ENCODE measurements around the gene CR1. TPM values are rescaled to one million over a fixed set of nuclear protein-coding genes. Genes with fewer than 3 reads are reported as not detected.
"Not testable (repeated sequence)": the region's sequence is repeated elsewhere in the genome, so short reads cannot be mapped to it uniquely, and the experiment has no call there.

Gene CR1
- total RNA-seq, 1 experiment from 2014 or later: 0.13 TPM

- H3K27ac Mint-ChIP-seq: no peak overlapping the region
- H3K27me3 Mint-ChIP-seq (ENCODE audit: low read depth): no peaks in the 10 kb centered on the region
- no peak overlapping the region for H3K4me3 Mint-ChIP-seq
- TF ChIP-seq CDX4 (CRISPR knock-in tag; IDR thresholded peaks at IDR 0.05; ENCODE audit: borderline replicate concordance): no peak
- no peak for TF ChIP-seq ETV6 (CRISPR knock-in tag; IDR thresholded peaks at IDR 0.05)
- no peak for TF ChIP-seq AR (CRISPR knock-in tag; IDR thresholded peaks at IDR 0.05)
- no peak for TF ChIP-seq ZNF219 (CRISPR knock-in tag; IDR thresholded peaks at IDR 0.05; ENCODE audit: borderline replicate concordance)
- CTCF ChIA-PET: interaction anchor here (0.9 to 2.2 kb wide), 8 partner anchors 14 to 482 kb away, joined by 3 to 10 read pairs (median 4); no protein-coding TSS in a partner anchor
- no peaks in the 10 kb centered on the region for H3K36me3 Mint-ChIP-seq
- H3K9me3 Mint-ChIP-seq: no peaks in the 10 kb centered on the region
- DNase-seq (ENCODE audit: low spot score) (peak; percentile 38), ATAC-seq (peak; percentile 94)
- POLR2A ChIA-PET: no interaction called here
- 0 out of 2 replicates have a peak, but pooled peaks cover 3% of the 10 kb centered on the region for H3K4me1 Mint-ChIP-seq
Observed at GRCh38 chr1:207565546-207566468, 69.8 kb downstream of the CR1 start.

- ATAC-seq; H3K4me1 Mint-ChIP-seq; POLR2A ChIA-PET; CTCF ChIA-PET; H3K27ac Mint-ChIP-seq; H3K4me3 Mint-ChIP-seq; H3K9me3 Mint-ChIP-seq; H3K27me3 Mint-ChIP-seq (ENCODE audit: low read depth); H3K36me3 Mint-ChIP-seq; DNase-seq (ENCODE audit: low spot score): not testable (repeated sequence)
Observed at GRCh38 chr1:207571926-207572325, 76.0 kb downstream of the CR1 start.

- H3K27ac Mint-ChIP-seq: not testable (repeated sequence)
Observed at GRCh38 chr1:207573074-207573473, 77.1 kb downstream of the CR1 start.

GRCh38 chr1:207575381-207575780 lies 79.4 kb downstream of the CR1 start:
- CTCF ChIA-PET; H3K4me1 Mint-ChIP-seq; H3K36me3 Mint-ChIP-seq; POLR2A ChIA-PET; H3K9me3 Mint-ChIP-seq; H3K27me3 Mint-ChIP-seq (ENCODE audit: low read depth); ATAC-seq; H3K4me3 Mint-ChIP-seq; DNase-seq (ENCODE audit: low spot score); H3K27ac Mint-ChIP-seq: not testable (repeated sequence)

More at GRCh38 chr1:207573074-207573473, 77.1 kb downstream of the CR1 start:
- DNase-seq (ENCODE audit: low spot score); H3K4me1 Mint-ChIP-seq; H3K4me3 Mint-ChIP-seq; ATAC-seq; POLR2A ChIA-PET; H3K9me3 Mint-ChIP-seq; H3K27me3 Mint-ChIP-seq (ENCODE audit: low read depth); CTCF ChIA-PET; H3K36me3 Mint-ChIP-seq: not testable (repeated sequence)

- H3K36me3 Mint-ChIP-seq: no peaks in the 10 kb centered on the region; the same call in 1 of the 2 replicates
- no peaks in the 10 kb centered on the region; the same call in 1 of the 2 replicates for H3K27me3 Mint-ChIP-seq (ENCODE audit: low read depth)
- H3K27ac Mint-ChIP-seq: no peak overlapping the region
- peaks cover 23% of the 10 kb centered on the region for H3K4me1 Mint-ChIP-seq
- CTCF ChIA-PET: interaction anchor here (0.6 to 2.3 kb wide), 9 partner anchors 13 to 257 kb away, joined by 3 to 36 read pairs (median 3); partner anchors contain the start of gene CD55
- H3K4me3 Mint-ChIP-seq: no peak overlapping the region
- ATAC-seq (peak; percentile 8; the same call in 1 of the 2 replicates), DNase-seq (ENCODE audit: low spot score) (no peak)
- peaks cover 6% of the 10 kb centered on the region for H3K9me3 Mint-ChIP-seq
- POLR2A ChIA-PET: no interaction called here
- TF ChIP-seq E2F1 (CRISPR knock-in tag; IDR thresholded peaks at IDR 0.05) (no peak), ZNF671 (CRISPR knock-in tag; IDR thresholded peaks at IDR 0.05) (no peak), ELF4 (CRISPR knock-in tag; IDR thresholded peaks at IDR 0.05; ENCODE audit: low read depth) (no peak), ESRRA (CRISPR knock-in tag; IDR thresholded peaks at IDR 0.05; ENCODE audit: borderline replicate concordance) (no peak), PRRX2 (CRISPR knock-in tag; IDR thresholded peaks at IDR 0.05) (no peak), ZSCAN18 (CRISPR knock-in tag; IDR thresholded peaks at IDR 0.05) (no peak), ZMAT4 (CRISPR knock-in tag; IDR thresholded peaks at IDR 0.05) (no peak), TEAD4 (CRISPR knock-in tag; IDR thresholded peaks at IDR 0.05) (no peak), FOXP4 (CRISPR knock-in tag; IDR thresholded peaks at IDR 0.05) (no peak), MAX (CRISPR knock-in tag; IDR thresholded peaks at IDR 0.05) (no peak)
Observed at GRCh38 chr1:207578796-207579435, 83.0 kb downstream of the CR1 start.

Data from WTC11 (cell line).